Measurements from ENCODE around the gene LRR1.

DNA sequence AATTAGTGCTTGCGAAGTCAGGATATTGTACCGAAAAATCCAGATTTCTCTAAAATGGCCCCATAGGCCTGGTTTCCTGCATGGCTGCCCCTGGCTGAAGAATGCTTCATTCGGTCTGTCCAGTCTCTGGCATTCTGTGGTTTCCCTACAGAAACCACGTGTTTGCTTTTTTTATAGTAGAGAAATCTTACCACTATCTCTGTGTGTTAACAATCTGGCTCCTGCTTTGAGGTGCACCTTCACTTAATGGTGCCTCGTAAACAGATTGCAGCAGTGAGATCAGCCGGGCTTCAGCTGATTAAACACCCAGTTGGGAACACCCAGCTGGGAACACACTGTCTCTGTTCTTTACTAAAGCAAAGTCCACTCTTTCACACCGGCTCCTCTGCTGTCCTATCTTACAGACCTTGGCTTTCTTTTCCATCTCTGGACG is 43.0 kb downstream of the LRR1 start:
- TF ChIP-seq POLR2A (IDR thresholded peaks at IDR 0.05; ENCODE audit: low read depth, low read length), result no peak
- TF ChIP-seq TAF1 (IDR thresholded peaks at IDR 0.05; ENCODE audit: borderline replicate concordance, low read depth, low read length), result no peak
- TF ChIP-seq POLR2AphosphoS5 (IDR thresholded peaks at IDR 0.05; ENCODE audit: low read depth, low read length), result no peak
